SK-N-SH treated with all-trans-retinoic acid at 6 μM for 48 hours (cell line): ENCODE results near the gene WIPF2.

Experiments
- ZNF565 ChIP-seq: fragments of 450-650 bp; formaldehyde crosslinking; conservative IDR thresholded peaks from 2 replicates; pipeline ENCODE4 v1.5.0; 2020; ENCODE audit warnings: low read depth, mild to moderate bottlenecking, moderate library complexity
- TF ChIP-seq, protein P1 (sequence below): fragments of 250-450 bp; sonication (Bioruptor Pico); IDR thresholded peaks from 2 replicates; pipeline ENCODE4 v1.5.0; 2020; ENCODE audit warnings: mild to moderate bottlenecking, moderate library complexity

DNA sequence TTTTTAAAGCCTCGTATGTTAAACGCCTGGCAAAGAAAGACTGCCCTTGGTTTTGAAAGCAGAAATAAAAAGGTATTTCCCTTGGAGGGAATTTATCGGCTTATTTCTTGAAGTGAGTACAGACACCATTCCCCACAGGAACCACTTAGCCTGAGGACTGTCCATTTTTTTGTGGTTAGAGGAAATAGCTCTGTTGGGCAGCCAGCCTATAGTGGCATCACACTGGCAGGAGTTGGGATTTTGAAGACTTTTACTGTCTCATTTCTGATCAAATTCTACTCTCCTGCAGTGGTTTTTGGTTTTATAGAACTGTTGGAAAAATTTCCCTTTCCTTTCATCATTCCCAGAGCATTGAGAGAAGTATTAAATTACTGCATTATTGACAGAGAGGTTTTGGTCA, 34.5 kb downstream of the WIPF2 start:
- no peak for TF ChIP-seq ZNF565 (CRISPR knock-in tag)
- TF ChIP-seq, protein P1, sequence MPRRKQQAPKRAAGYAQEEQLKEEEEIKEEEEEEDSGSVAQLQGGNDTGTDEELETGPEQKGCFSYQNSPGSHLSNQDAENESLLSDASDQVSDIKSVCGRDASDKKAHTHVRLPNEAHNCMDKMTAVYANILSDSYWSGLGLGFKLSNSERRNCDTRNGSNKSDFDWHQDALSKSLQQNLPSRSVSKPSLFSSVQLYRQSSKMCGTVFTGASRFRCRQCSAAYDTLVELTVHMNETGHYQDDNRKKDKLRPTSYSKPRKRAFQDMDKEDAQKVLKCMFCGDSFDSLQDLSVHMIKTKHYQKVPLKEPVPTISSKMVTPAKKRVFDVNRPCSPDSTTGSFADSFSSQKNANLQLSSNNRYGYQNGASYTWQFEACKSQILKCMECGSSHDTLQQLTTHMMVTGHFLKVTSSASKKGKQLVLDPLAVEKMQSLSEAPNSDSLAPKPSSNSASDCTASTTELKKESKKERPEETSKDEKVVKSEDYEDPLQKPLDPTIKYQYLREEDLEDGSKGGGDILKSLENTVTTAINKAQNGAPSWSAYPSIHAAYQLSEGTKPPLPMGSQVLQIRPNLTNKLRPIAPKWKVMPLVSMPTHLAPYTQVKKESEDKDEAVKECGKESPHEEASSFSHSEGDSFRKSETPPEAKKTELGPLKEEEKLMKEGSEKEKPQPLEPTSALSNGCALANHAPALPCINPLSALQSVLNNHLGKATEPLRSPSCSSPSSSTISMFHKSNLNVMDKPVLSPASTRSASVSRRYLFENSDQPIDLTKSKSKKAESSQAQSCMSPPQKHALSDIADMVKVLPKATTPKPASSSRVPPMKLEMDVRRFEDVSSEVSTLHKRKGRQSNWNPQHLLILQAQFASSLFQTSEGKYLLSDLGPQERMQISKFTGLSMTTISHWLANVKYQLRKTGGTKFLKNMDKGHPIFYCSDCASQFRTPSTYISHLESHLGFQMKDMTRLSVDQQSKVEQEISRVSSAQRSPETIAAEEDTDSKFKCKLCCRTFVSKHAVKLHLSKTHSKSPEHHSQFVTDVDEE (CRISPR knock-in tag) = no peak
